ENCODE measurements around the gene PCDHB1.
"Not testable (repeated sequence)": the region's sequence is repeated elsewhere in the genome, so short reads cannot be mapped to it uniquely, and the experiment has no call there.

PCDHB1 gene

DNA sequence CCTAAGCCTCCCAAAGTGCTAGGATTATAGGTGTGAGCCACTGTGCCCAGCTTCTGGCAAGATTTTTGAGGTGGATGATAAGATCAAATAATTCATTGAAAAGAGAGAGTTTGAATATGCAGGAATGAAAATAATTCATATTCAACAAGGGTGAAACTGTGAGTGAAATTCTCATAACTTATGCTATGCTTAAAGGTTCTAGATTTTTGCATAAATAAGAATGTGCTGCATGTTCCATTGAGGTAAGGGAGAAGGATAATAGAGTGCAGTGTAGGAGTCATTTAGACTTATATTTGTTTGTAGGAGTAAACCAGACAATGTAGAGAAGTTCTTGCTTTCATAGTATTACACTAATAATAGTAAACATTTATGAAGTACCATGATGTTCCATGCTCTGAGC lies 31.1 kb downstream of the PCDHB1 start:
- DNase-seq = no peak

DNA sequence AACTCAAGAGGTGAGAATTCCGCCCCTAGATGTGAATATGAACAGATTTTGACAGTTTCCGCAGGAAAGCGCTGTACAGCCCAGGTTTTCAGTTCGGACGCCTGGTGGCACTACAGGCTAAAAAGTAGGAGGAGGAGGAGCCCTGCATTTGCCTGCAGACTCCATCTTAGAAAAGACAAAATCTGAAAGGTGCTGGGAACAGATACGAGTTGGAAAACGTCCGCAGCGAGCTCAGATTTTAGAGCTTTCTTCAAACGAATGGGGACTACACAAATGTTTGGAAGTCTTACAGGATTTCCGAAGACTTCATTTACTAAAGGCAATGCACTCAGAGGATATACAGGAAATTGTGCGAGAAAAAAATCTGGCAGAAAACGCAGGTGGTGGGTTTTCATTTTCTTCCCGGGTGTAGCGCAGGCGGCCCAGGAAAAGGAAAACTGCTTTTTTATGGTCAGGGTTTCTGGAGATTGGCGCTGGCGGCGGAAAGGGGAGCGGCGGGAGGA lies 33.4 kb downstream of the PCDHB1 start:
- DNase-seq = no peak

DNA sequence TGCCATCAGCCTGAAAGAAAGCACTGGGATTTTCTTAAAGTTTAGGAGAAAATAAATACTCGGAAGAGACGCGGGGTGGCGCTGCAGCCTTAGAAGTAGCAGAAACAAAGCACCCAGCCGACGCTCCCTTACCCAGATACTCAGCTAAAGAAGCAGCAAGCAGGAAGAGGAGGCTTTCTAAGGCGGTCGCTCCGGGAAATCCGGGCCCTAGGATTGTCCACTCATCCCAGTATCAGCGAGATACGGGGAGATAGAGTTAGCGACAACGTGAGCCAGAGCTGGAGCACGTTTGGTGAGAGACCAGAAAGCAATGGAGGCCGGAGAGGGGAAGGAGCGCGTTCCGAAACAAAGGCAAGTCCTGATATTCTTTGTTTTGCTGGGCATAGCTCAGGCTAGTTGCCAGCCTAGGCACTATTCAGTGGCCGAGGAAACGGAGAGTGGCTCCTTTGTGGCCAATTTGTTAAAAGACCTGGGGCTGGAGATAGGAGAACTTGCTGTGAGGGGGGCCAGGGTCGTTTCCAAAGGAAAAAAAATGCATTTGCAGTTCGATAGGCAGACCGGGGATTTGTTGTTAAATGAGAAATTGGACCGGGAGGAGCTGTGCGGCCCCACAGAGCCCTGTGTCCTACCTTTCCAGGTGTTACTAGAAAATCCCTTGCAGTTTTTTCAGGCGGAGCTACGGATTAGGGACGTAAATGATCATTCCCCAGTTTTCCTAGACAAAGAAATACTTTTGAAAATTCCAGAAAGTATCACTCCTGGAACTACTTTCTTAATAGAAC lies 43.5 kb downstream of the PCDHB1 start, which contains the start of gene PCDHB2:
Gene PCDHB2 (plus strand): TSS at position 135 of the 782 bp plus-strand sequence. CDS start 176 bp downstream, at position 311.
- no peak for DNase-seq

DNA sequence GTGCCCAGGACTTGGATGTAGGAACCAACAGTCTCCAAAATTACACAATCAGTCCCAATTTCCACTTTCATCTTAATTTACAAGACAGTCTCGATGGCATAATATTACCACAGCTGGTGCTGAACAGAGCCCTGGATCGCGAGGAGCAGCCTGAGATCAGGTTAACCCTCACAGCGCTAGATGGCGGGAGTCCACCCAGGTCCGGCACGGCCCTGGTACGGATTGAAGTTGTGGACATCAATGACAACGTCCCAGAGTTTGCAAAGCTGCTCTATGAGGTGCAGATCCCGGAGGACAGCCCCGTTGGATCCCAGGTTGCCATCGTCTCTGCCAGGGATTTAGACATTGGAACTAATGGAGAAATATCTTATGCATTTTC lies 44.1 kb downstream of the PCDHB1 start:
- no peak for DNase-seq

DNA sequence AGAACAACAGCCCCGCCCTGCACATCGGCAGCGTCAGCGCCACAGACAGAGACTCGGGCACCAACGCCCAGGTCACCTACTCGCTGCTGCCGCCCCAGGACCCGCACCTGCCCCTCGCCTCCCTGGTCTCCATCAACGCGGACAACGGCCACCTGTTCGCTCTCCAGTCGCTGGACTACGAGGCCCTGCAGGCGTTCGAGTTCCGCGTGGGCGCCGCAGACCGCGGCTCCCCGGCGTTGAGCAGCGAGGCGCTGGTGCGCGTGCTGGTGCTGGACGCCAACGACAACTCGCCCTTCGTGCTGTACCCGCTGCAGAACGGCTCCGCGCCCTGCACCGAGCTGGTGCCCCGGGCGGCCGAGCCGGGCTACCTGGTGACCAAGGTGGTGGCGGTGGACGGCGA lies 45.0 kb downstream of the PCDHB1 start:
- not testable (repeated sequence) for DNase-seq

DNA sequence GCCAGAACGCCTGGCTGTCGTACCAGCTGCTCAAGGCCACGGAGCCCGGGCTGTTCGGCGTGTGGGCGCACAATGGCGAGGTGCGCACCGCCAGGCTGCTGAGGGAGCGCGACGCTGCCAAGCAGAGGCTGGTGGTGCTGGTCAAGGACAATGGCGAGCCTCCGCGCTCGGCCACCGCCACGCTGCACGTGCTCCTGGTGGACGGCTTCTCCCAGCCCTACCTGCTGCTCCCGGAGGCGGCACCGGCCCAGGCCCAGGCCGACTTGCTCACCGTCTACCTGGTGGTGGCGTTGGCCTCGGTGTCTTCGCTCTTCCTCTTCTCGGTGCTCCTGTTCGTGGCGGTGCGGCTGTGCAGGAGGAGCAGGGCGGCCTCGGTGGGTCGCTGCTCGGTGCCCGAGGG lies 45.4 kb downstream of the PCDHB1 start:
- not testable (repeated sequence) for DNase-seq

DNA sequence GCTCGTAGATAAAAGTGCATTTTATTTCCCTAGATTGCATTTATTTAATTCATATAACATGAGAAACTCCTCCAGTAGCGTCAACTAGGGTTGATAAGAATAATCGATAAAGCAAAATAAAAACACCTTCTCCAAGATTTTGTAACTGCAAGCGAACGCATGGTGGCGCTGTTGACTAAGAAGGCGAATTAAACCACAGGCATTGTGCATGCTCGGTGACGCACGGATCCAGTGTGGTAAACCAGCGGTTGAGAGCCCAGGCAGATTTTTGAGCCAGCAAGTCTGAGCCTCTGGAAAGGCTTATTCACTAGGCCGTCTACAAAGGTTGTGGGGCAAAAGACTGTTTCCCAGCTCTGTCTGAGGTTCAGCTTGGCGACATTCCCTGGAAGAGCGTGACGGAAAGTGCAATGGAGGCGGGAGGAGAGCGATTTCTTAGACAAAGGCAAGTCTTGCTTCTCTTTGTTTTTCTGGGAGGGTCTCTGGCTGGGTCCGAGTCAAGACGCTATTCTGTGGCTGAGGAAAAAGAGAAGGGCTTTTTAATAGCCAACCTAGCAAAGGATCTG lies 49.1 kb downstream of the PCDHB1 start, which contains the start of gene PCDHB3:
Gene PCDHB3 (plus strand): TSS at position 231 of the 563 bp plus-strand sequence. CDS start 177 bp downstream, at position 408.
- peak; percentile 35 for DNase-seq

DNA sequence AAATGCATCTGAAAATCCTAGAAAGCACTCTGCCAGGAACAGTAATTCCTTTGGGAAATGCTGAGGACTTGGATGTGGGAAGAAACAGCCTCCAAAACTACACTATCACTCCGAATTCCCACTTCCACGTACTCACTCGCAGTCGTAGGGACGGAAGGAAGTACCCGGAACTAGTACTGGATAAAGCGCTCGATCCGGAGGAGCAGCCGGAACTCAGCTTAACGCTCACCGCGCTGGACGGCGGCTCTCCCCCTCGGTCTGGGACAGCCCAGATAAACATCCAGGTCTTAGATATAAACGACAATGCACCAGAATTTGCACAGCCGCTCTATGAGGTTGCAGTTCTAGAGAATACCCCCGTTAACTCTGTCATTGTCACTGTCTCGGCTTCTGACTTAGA lies 49.9 kb downstream of the PCDHB1 start:
- no peak for DNase-seq

DNA sequence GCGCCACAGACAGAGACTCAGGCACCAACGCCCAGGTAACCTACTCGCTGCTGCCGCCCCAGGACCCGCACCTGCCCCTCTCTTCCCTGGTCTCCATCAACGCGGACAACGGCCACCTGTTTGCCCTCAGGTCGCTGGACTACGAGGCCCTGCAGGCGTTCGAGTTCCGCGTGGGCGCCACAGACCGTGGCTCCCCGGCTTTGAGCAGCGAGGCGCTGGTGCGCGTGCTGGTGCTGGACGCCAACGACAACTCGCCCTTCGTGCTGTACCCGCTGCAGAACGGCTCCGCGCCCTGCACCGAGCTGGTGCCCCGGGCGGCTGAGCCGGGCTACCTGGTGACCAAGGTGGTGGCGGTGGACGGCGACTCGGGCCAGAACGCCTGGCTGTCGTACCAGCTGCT lies 50.9 kb downstream of the PCDHB1 start:
- not testable (repeated sequence) for DNase-seq

DNA sequence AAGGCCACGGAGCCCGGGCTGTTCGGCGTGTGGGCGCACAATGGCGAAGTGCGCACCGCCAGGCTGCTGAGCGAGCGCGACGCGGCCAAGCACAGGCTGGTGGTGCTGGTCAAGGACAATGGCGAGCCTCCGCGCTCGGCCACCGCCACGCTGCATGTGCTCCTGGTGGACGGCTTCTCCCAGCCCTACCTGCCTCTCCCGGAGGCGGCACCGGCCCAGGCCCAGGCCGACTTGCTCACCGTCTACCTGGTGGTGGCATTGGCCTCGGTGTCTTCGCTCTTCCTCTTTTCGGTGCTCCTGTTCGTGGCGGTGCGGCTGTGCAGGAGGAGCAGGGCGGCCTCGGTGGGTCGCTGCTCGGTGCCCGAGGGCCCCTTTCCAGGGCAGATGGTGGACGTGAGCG lies 51.3 kb downstream of the PCDHB1 start:
- DNase-seq = not testable (repeated sequence)

DNA sequence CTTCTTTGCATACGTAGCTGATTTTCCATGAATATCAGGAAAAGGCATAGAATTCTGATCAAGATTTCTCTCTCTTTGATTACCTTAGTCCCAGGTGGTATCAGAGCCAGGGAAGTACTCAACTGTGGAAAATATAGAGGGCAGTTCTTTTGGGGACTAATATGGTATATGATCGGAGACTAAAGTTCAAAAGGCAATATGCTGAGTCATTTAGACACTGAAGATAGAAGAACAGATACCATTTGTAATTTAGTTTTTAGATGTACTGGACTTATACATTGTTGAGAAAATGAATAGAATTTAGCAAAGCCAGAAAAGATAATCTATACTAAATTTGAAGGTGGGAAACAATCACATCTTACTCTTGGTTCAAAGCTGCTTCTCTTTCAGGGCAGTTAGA lies 54.2 kb downstream of the PCDHB1 start:
- no peak for DNase-seq
